Measurements from ENCODE around the gene LPCAT2. TPM values are rescaled to one million over a fixed set of nuclear protein-coding genes. Genes with fewer than 3 reads are reported as not detected.

Gene LPCAT2
- total RNA-seq, 1 experiment from 2014 or later, result 62.1 TPM

- intact Hi-C loops (cut with micrococcal nuclease; ENCODE audit: unreplicated experiment), result no loop called here
- DNase-seq (ENCODE audit: low read depth, low spot score) (no peak), ATAC-seq (no peak)
- H3K4me1 ChIP-seq (ENCODE audit: control insufficient read depth, insufficient read depth, low read length), result no peaks in the 10 kb centered on the region
- no peaks in the 10 kb centered on the region; the same call in 1 of the 2 replicates for H3K9me3 ChIP-seq (ENCODE audit: control insufficient read depth, insufficient read depth, low read depth, low read length)
- in situ Hi-C loops (cut with HindIII; ENCODE audit: low pct_unique_long_range_greater_than_20kb, low sequenced_read_pairs), result no loop called here
- no peaks in the 10 kb centered on the region for H3K36me3 ChIP-seq (ENCODE audit: control insufficient read depth, insufficient read depth, low read length)
- no TSS peak for BruUV-seq (replicated peaks)
- no peak for TF ChIP-seq POLR2AphosphoS5 (IDR thresholded peaks at IDR 0.05; ENCODE audit: low read depth, low read length)
- TF ChIP-seq REST (IDR thresholded peaks at IDR 0.05; ENCODE audit: insufficient read depth in 1 of 2, low read depth in 2 of 2, low read length in 1 of 2), result no peak
- no peak for TF ChIP-seq TCF7L2 (IDR thresholded peaks at IDR 0.05; ENCODE audit: low read depth, low read length)
- no peak for TF ChIP-seq SIN3A (IDR thresholded peaks at IDR 0.05; ENCODE audit: borderline replicate concordance, insufficient read depth, low read depth, low read length)
- no peak for TF ChIP-seq CTCF (IDR thresholded peaks at IDR 0.05)
- no peak overlapping the region for H3K4me3 ChIP-seq (ENCODE audit: low read depth in 2 of 2, low read length in 2 of 2)
- no peak overlapping the region for H3K27ac ChIP-seq (ENCODE audit: low read length)
- CTCF ChIA-PET, result no interaction called here
- H3K27me3 ChIP-seq (ENCODE audit: control insufficient read depth, insufficient read depth, low read length), result no peaks in the 10 kb centered on the region
- POLR2A ChIA-PET, result no interaction called here
Observed at GRCh38 chr16:55628306-55628968, 119.6 kb downstream of the LPCAT2 start.

GRCh38 chr16:55630774-55631173, 121.9 kb downstream of the LPCAT2 start:
- DNase-seq (ENCODE audit: low read depth, low spot score) (no peak), ATAC-seq (no peak)
- TF ChIP-seq TCF7L2 (IDR thresholded peaks at IDR 0.05; ENCODE audit: low read depth, low read length), result no peak
- no peak for TF ChIP-seq SIN3A (IDR thresholded peaks at IDR 0.05; ENCODE audit: borderline replicate concordance, insufficient read depth, low read depth, low read length)
- TF ChIP-seq CTCF (IDR thresholded peaks at IDR 0.05), result no peak
- TF ChIP-seq POLR2AphosphoS5 (IDR thresholded peaks at IDR 0.05; ENCODE audit: low read depth, low read length), result no peak
- TF ChIP-seq REST (IDR thresholded peaks at IDR 0.05; ENCODE audit: insufficient read depth in 1 of 2, low read depth in 2 of 2, low read length in 1 of 2), result no peak
- in situ Hi-C loops (cut with HindIII; ENCODE audit: low pct_unique_long_range_greater_than_20kb, low sequenced_read_pairs), result no loop called here
- ChIA-PET CTCF (no interaction called here), POLR2A (no interaction called here)
- H3K4me3 ChIP-seq (ENCODE audit: low read depth in 2 of 2, low read length in 2 of 2), result no peak overlapping the region
- H3K27ac ChIP-seq (ENCODE audit: low read length), result no peak overlapping the region
- intact Hi-C loops (cut with micrococcal nuclease; ENCODE audit: unreplicated experiment), result no loop called here
- no peaks in the 10 kb centered on the region for H3K27me3 ChIP-seq (ENCODE audit: control insufficient read depth, insufficient read depth, low read length)
- H3K9me3 ChIP-seq (ENCODE audit: control insufficient read depth, insufficient read depth, low read depth, low read length), result no peaks in the 10 kb centered on the region; the same call in 1 of the 2 replicates
- H3K36me3 ChIP-seq (ENCODE audit: control insufficient read depth, insufficient read depth, low read length), result no peaks in the 10 kb centered on the region
- no TSS peak for BruUV-seq (replicated peaks)
- no peaks in the 10 kb centered on the region for H3K4me1 ChIP-seq (ENCODE audit: control insufficient read depth, insufficient read depth, low read length)

Data from Panc1 (cell line).